Smooth muscle cell of the brain vasculature (primary cell): ENCODE measurements around the gene FNBP1.
"Not testable (repeated sequence)": the region's sequence is repeated elsewhere in the genome, so short reads cannot be mapped to it uniquely, and the experiment has no call there.

ENCODE experiments used
- DNase-seq: peaks from one replicate; pipeline ENCODE4 v3.0.0-alpha.2; 2012; ENCODE audit warnings: low read depth, low spot score

The FNBP1 gene

DNA sequence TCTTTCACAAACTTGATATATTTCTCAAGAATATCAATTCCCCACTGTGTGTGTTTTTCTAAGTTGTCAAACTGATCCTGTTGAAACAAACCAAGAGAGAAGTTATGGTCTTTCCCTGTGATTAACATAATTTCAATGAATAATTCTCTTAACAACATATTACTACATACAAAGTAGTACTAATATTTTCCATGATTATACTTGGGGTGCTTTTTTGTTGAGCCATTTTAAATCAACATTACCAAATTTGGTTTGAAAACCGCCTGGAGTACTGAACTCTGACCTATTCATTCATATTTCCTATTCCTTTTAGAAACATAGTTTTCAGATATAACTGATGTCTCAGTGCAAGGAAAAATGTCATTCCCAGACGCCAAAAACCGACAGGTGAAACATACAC lies 48.1 kb downstream of the FNBP1 start:
- DNase-seq = no peak

GRCh38 chr9:129991139-129991538 lies 51.9 kb downstream of the FNBP1 start:
- not testable (repeated sequence) for DNase-seq

GRCh38 chr9:129990269-129991010 lies 52.5 kb downstream of the FNBP1 start:
- no peak for DNase-seq

- no peak for DNase-seq
Observed at GRCh38 chr9:129989740-129990139, 53.2 kb downstream of the FNBP1 start.

GRCh38 chr9:129989362-129989708 lies 53.7 kb downstream of the FNBP1 start:
- DNase-seq = no peak

GRCh38 chr9:129988607-129989361 lies 54.2 kb downstream of the FNBP1 start:
- DNase-seq = no peak

DNA sequence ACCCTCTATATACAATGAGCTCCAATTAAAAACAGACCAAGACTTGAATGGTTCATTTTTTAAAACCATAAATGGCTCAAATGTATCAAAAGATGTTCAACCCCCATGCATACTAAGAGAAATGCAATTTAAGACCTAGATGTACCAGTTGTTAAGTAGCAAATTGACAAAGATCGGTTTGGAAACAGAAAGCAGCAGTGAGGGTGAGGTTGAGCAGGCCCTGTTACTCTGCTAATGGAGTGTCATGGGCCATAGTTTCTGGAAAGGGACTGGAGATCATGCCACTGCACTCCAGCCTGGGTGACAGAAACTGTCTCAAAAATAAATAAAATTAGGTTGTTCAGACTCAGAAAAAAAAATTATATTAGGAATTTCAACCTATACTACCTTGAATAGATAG lies 55.0 kb downstream of the FNBP1 start:
- no peak for DNase-seq

GRCh38 chr9:129987047-129987446 lies 55.9 kb downstream of the FNBP1 start:
- no peak for DNase-seq

GRCh38 chr9:129984589-129984988 lies 58.4 kb downstream of the FNBP1 start:
- not testable (repeated sequence) for DNase-seq

GRCh38 chr9:129983891-129984290 lies 59.1 kb downstream of the FNBP1 start:
- no peak for DNase-seq

DNA sequence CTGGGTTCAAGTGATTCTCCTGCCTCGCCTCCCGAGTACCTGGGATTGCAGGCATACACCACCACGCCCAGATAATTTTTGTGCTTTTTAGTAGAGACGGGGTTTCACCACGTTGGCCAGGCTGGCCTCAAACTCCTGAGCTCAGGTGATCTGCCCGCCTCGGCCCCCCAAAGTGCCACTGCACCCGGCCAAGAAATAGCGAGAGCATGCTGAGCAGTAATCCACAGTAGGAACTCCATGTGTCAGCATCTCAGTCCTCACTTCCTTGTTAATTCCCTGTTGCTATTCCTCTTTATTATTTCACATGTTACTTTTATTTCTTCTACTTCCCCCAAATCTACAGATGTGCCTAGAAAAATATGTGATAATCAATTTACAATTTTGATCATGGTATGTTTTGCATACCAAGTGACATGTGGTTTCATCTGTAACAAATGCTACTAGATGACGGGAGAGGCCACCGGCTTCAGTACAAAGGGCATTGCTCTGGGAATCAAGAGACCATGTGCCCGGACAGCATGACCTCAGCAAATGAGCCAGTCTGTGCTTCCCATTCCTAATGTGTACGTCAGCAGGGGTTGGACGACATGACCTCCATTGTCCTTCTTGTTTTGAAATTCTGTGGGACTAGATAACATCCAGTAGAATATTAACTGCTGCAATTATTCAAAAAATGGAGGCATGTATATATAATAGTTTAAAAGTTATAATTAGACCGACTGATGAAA lies 61.6 kb downstream of the FNBP1 start:
- no peak for DNase-seq

DNA sequence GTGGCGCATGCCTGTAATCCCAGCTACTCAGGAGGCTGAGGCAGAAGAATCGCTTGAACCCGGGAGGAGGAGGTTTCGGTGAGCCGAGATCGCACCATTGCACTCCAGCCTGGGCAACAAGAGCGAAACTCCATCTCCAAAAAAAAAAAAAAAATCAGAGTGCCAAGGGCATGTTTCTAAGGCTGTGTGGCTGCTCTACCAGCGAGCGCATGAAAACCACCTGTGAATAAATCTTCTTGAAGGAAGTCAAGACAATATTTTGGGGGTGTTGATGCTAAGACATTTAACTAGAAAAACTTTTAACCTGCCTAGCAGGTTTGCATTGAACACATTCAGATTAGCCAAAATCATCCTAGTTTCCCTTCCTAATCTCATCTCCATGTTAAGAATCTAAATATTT lies 62.8 kb downstream of the FNBP1 start:
- not testable (repeated sequence) for DNase-seq

DNA sequence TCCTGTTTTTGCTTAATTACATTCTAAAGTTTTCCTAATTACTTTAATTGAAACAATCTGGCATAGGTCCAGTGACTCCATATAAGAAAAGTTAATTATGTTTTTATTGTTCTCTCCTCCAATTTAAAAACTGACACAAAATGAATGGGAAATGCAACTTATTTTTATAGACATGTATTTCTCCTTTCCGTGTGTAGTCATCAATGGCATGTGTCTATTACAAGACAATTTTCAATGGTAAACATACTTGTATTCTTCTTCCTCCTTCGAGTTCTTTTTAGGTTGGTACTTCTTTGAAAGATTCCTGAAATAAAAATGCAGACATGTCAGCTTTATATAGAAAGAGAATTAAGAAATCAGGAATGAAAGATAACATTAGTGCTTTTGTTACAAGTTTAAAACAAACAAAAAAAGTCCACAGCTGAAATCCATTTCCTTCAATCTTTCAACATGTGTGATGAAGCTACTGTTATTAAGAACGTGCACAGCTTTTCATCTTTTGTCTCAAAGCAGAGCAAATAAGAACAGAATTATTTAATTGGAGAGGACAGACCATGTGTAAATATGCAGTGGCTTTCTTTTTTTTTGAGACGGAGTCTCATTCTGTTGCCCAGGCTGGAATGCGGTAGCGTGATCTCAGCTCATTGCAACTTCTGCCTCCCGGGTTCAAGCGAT lies 63.8 kb downstream of the FNBP1 start:
- no peak for DNase-seq

GRCh38 chr9:129972816-129973215 lies 70.2 kb downstream of the FNBP1 start:
- DNase-seq = no peak

GRCh38 chr9:129968690-129969485 lies 74.1 kb downstream of the FNBP1 start:
- DNase-seq = no peak

DNA sequence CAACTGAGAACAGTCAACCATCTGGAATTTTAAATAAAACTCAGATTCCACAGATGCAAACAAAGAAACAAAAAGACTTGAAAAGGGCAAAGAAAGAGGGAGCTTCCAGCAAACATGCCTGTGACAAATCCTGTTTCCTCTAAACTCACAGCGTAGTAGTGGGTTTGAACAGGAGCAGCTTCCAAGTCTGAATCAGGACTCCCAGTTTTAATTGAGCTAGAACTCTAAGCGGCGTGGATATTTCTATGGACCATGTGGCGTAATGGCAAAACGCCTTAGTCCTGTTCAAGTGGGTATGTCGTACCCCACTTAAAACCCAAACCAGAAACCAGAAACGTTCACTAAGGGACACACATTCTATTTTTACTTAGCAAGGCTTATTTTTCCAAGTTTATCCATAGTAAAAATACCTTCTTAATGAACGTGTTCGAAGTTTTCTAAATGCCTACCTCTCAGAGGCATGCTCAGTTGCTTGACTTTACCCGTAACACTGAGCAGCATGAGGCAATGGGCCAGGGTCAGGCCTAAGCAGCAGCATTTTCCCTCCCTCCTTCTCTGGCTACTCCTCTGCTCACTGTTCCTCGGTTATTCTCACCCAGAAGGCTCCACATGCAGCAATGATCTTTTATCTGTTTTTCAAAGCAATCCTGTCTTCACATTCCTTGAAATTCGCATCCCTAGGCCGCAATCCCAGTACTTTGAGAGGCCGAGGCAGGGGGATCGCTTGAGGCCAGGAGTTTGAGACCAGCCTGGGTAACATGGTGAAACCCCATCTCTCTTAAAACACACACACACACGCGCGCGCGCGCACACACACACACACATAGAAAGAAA lies 77.9 kb downstream of the FNBP1 start:
- no peak for DNase-seq

- DNase-seq = peak; percentile 41
Observed at GRCh38 chr9:129962889-129963703, 79.9 kb downstream of the FNBP1 start.

- no peak for DNase-seq
Observed at GRCh38 chr9:129962451-129962864, 80.5 kb downstream of the FNBP1 start.

DNA sequence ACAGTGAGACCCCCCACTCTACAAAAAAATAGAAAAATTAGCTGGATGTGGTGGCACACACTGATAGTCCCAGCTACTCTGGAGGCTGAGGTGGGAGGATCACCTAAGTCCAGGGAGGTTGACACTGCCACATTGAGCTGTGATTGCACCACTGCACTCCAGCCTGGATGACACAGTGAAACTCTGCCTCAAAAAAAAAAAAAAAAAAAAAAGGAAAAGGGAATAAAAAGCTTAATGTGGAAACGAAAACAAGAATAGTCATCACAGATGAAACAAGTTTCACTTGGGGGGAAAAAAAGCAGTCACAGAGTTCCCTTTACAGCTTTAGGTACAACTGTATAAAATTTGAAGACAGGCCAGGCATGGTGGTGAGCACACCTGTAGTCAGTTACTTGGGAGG lies 84.2 kb downstream of the FNBP1 start:
- DNase-seq = no peak
